Activated CD8-positive, alpha-beta memory T cell treated with anti-CD3 and anti-CD28 coated beads, Interleukin-2, amount 10 ng/mL, durations not matched to agents 7 days and 5 days (primary cell): Measurements from ENCODE around the gene EHD1. TPM values are rescaled to one million over a fixed set of nuclear protein-coding genes. Genes with fewer than 3 reads are reported as not detected.

ENCODE experiments used
- ATAC-seq: fragments of 150-1000 bp; cut with Tn5 transposase; one replicate; pipeline ENCODE4 v1.10.0; 2021; ENCODE audit warnings: moderate library complexity
- CTCF ChIA-PET: fragments of 350-600 bp; sonication (Branson Sonifier 250); formaldehyde crosslinking; loops from one replicate; lab custom pipeline; 2021; ENCODE audit warnings: antibody characterized with exemption; lab: Charles Lee
- DNase-seq: peaks from one replicate; pipeline ENCODE4 v3.0.0-alpha.2; 2020
- H3K27ac Mint-ChIP-seq: one replicate; pipeline ENCODE4 v1.8.0; 2021; ENCODE audit warnings: mild to moderate bottlenecking, mixed read lengths
- H3K27me3 Mint-ChIP-seq: one replicate; pipeline ENCODE4 v1.8.0; 2021; ENCODE audit warnings: mixed read lengths
- H3K36me3 Mint-ChIP-seq: one replicate; pipeline ENCODE4 v1.8.0; 2021; ENCODE audit warnings: mild to moderate bottlenecking, mixed read lengths
- H3K4me1 Mint-ChIP-seq: one replicate; pipeline ENCODE4 v1.8.0; 2021; ENCODE audit warnings: mixed read lengths
- H3K4me3 Mint-ChIP-seq: one replicate; pipeline ENCODE4 v1.8.0; 2021; ENCODE audit warnings: mild to moderate bottlenecking, moderate library complexity, mixed read lengths
- H3K9me3 Mint-ChIP-seq: one replicate; pipeline ENCODE4 v1.8.0; 2022; ENCODE audit warnings: low read depth, mixed read lengths
- total RNA-seq, 2 experiments: library from RNA; stranded (reverse); gene quantifications; one replicate each; pipeline ENCODE4 v1.2.3, GENCODE V29; 2021

Gene EHD1
- total RNA-seq, 2 experiments from 2014 or later = 149 to 155 TPM

GRCh38 chr11:64884019-64884418 lies 5.6 kb upstream of the EHD1 start:
- ATAC-seq (no peak), DNase-seq (no peak)
- H3K4me1 Mint-ChIP-seq = peaks cover 67% of the 10 kb centered on the region
- H3K27ac Mint-ChIP-seq = peak overlapping the region; percentile 60
- no peaks in the 10 kb centered on the region for H3K9me3 Mint-ChIP-seq
- CTCF ChIA-PET = interaction anchor here (7.7 to 31.3 kb wide), 2 partner anchors 8 to 28 kb away, joined by 80 to 1163 read pairs; partner anchors contain the start of genes CDC42BPG and EHD1
- no peak overlapping the region for H3K4me3 Mint-ChIP-seq
- no peaks in the 10 kb centered on the region for H3K36me3 Mint-ChIP-seq
- no peaks in the 10 kb centered on the region for H3K27me3 Mint-ChIP-seq

GRCh38 chr11:64883575-64883974 lies 5.2 kb upstream of the EHD1 start:
- CTCF ChIA-PET = interaction anchor here (7.7 to 31.3 kb wide), 2 partner anchors 8 to 27 kb away, joined by 80 to 1163 read pairs; partner anchors contain the start of genes CDC42BPG and EHD1
- Mint-ChIP-seq H3K27me3 (no peaks in the 10 kb centered on the region), H3K4me1 (peaks cover 69% of the 10 kb centered on the region), H3K27ac (peak overlapping the region; percentile 60), H3K9me3 (no peaks in the 10 kb centered on the region), H3K36me3 (no peaks in the 10 kb centered on the region), H3K4me3 (no peak overlapping the region)
- no peak for DNase-seq
- no peak for ATAC-seq

DNA sequence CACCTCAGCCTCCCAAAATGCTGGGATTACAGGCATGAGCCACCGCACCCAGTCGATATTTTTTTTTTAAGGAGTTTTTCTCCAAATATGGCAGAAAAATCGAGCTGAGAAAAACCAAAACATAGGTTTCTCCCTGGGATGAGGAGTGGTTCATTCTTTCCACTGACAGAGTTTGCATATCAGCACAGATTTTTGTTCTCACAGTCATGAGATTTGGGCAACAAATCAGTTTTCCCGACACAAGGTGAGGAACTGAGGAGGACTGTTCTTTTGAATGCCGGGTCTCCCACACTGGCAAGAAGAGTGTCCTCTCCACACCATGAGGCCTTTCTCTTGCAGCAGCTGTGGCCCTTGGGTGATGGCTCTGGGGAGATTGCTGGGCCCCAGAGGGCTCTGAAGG lies 3.8 kb upstream of the EHD1 start:
- no peak for DNase-seq
- no peak for ATAC-seq
- peaks cover 3% of the 10 kb centered on the region for H3K36me3 Mint-ChIP-seq
- no peak overlapping the region for H3K4me3 Mint-ChIP-seq
- CTCF ChIA-PET = interaction anchor here (1.8 to 31.3 kb wide), 2 partner anchors 12 to 26 kb away, joined by 8 to 1163 read pairs; partner anchors contain the start of gene CDC42BPG
- peak overlapping the region; percentile 34 for H3K27ac Mint-ChIP-seq
- no peaks in the 10 kb centered on the region for H3K27me3 Mint-ChIP-seq
- no peaks in the 10 kb centered on the region for H3K9me3 Mint-ChIP-seq
- peaks cover 59% of the 10 kb centered on the region for H3K4me1 Mint-ChIP-seq

GRCh38 chr11:64881476-64881875 lies 3.1 kb upstream of the EHD1 start:
- DNase-seq (no peak), ATAC-seq (no peak)
- Mint-ChIP-seq H3K27ac (peak overlapping the region; percentile 93), H3K9me3 (no peaks in the 10 kb centered on the region), H3K4me1 (peaks cover 63% of the 10 kb centered on the region), H3K27me3 (no peaks in the 10 kb centered on the region), H3K4me3 (peak overlapping the region; percentile 68), H3K36me3 (peaks cover 9% of the 10 kb centered on the region)
- CTCF ChIA-PET = interaction anchor here (1.1 to 31.3 kb wide), 3 partner anchors 13 to 133 kb away, joined by 5 to 1163 read pairs (median 8); partner anchors contain the start of genes ARL2 and CDC42BPG

- CTCF ChIA-PET = interaction anchor here (1.0 to 31.3 kb wide), 3 partner anchors 24 to 685 kb away, joined by 3 to 1163 read pairs (median 7); partner anchors contain the start of genes ARL2 and CDC42BPG
- H3K27me3 Mint-ChIP-seq = no peaks in the 10 kb centered on the region
- no peaks in the 10 kb centered on the region for H3K9me3 Mint-ChIP-seq
- ATAC-seq = no peak
- peaks cover 64% of the 10 kb centered on the region for H3K4me1 Mint-ChIP-seq
- peak overlapping the region; percentile 93 for H3K27ac Mint-ChIP-seq
- DNase-seq = no peak
- peak overlapping the region; percentile 68 for H3K4me3 Mint-ChIP-seq
- peaks cover 18% of the 10 kb centered on the region for H3K36me3 Mint-ChIP-seq
These were observed 2.0 kb upstream of the EHD1 start for GRCh38 chr11:64880240-64881001.

DNA sequence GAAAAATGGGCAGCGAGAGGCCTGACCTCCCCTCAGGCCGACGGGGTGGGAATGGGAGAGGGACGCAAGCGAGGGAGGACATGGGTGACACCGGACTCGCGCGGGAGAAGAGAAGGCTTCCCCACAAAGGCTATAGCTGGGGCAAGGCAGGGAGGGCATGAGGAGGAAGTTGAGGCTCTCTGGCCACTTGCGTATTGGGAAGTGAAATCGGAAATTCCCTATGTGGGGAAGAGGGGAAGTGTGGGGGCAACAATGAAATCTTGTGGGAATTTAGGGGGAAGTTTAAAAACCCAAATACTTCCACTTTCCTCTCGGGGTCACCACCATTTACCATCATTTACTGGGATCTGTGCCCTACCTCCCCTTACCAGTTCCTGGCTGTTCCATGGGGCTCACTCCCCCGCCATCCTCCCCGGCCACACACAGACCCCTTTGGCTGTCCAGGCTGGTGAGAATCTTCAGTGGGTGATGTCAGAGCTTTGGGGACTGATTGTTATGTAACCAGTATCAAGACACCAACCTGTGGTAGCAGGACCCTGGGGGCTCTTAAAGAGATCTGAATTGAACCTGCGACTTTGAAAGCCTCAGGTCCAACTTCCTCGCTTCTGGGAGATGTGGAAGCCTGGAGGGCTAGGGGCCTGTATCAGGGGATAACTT lies 951 bp upstream of the EHD1 start:
- Mint-ChIP-seq H3K9me3 (no peaks in the 10 kb centered on the region), H3K27me3 (no peaks in the 10 kb centered on the region), H3K4me1 (peaks cover 68% of the 10 kb centered on the region), H3K4me3 (peak overlapping the region; percentile 94), H3K36me3 (peaks cover 28% of the 10 kb centered on the region), H3K27ac (peak overlapping the region; percentile 93)
- CTCF ChIA-PET = interaction anchor here (0.9 to 31.3 kb wide), 5 partner anchors 8 to 686 kb away, joined by 3 to 1163 read pairs (median 7); partner anchors contain the start of genes ARL2 and CDC42BPG
- ATAC-seq (no peak), DNase-seq (no peak)

- Mint-ChIP-seq H3K27me3 (no peaks in the 10 kb centered on the region), H3K9me3 (no peaks in the 10 kb centered on the region), H3K4me1 (peaks cover 65% of the 10 kb centered on the region), H3K4me3 (peak overlapping the region; percentile 94), H3K27ac (peak overlapping the region; percentile 82), H3K36me3 (peaks cover 34% of the 10 kb centered on the region)
- DNase-seq (no peak), ATAC-seq (no peak)
- CTCF ChIA-PET = interaction anchor here (0.6 to 31.3 kb wide), 9 partner anchors 9 to 453 kb away, joined by 3 to 1163 read pairs (median 4); partner anchors contain the start of genes ARL2, CDC42BPG and ZNHIT2
These were observed 263 bp downstream of the EHD1 start for GRCh38 chr11:64878223-64878493.

- CTCF ChIA-PET = interaction anchor here (0.6 to 31.3 kb wide), 10 partner anchors 10 to 454 kb away, joined by 3 to 1163 read pairs (median 4); partner anchors contain the start of genes ARL2, CDC42BPG, SAC3D1 and ZNHIT2
- peak; percentile 59 for DNase-seq
- peak overlapping the region; percentile 94 for H3K4me3 Mint-ChIP-seq
- no peaks in the 10 kb centered on the region for H3K9me3 Mint-ChIP-seq
- H3K4me1 Mint-ChIP-seq = peaks cover 69% of the 10 kb centered on the region
- peaks cover 39% of the 10 kb centered on the region for H3K36me3 Mint-ChIP-seq
- no peak for ATAC-seq
- H3K27ac Mint-ChIP-seq = peak overlapping the region; percentile 82
- no peaks in the 10 kb centered on the region for H3K27me3 Mint-ChIP-seq
These were observed 815 bp downstream of the EHD1 start for GRCh38 chr11:64877390-64878222.

- Mint-ChIP-seq H3K27me3 (no peaks in the 10 kb centered on the region), H3K4me3 (peak overlapping the region; percentile 94), H3K36me3 (peaks cover 41% of the 10 kb centered on the region), H3K4me1 (peaks cover 71% of the 10 kb centered on the region), H3K9me3 (no peaks in the 10 kb centered on the region), H3K27ac (peak overlapping the region; percentile 82)
- DNase-seq (no peak), ATAC-seq (no peak)
- CTCF ChIA-PET = interaction anchor here (1.0 to 31.3 kb wide), 7 partner anchors 10 to 454 kb away, joined by 3 to 1163 read pairs (median 4); partner anchors contain the start of genes ARL2, CDC42BPG, SAC3D1 and ZNHIT2
These were observed 1.5 kb downstream of the EHD1 start for GRCh38 chr11:64876835-64877341.

DNA sequence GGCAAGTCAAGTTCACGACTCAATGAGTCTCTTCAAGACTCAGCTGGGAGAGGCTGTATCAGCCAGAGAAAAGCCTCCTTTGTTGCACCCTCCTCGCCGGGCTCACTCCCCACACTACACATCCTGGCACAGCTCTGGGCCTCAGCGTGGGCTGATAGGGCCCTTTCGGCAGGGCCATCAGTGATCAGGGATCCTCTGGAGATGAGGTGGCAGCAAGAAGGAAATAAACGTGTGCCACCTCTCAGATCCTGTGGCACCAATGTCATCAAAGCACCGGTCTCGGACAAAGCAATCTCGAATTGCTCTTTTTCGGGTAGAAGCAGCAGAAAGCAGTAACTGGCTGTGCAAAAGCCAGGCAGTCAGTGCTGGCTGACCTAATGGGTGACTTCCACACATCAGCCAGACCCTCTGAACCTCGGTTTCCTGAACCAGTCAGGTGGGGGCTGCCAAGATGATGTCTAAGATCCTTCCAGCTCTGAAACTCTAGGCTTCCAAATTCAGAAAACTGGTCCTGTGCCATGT lies 2.1 kb downstream of the EHD1 start:
- CTCF ChIA-PET = interaction anchor here (2.7 to 31.3 kb wide), 3 partner anchors 11 to 20 kb away, joined by 12 to 1163 read pairs (median 80); partner anchors contain the start of gene CDC42BPG
- peak overlapping the region; percentile 94 for H3K4me3 Mint-ChIP-seq
- ATAC-seq = peak; percentile 4

GRCh38 chr11:64875369-64876228 lies 2.8 kb downstream of the EHD1 start:
- Mint-ChIP-seq H3K36me3 (peaks cover 50% of the 10 kb centered on the region), H3K27me3 (no peaks in the 10 kb centered on the region), H3K9me3 (no peaks in the 10 kb centered on the region), H3K27ac (peak overlapping the region; percentile 82), H3K4me3 (peak overlapping the region; percentile 94), H3K4me1 (peaks cover 74% of the 10 kb centered on the region)
- CTCF ChIA-PET = interaction anchor here (1.4 to 31.3 kb wide), 4 partner anchors 12 to 138 kb away, joined by 4 to 1163 read pairs (median 46); partner anchors contain the start of genes ARL2 and CDC42BPG
- ATAC-seq (no peak), DNase-seq (no peak)

More for the DNA sequence above, 2.1 kb downstream of the EHD1 start:
- Mint-ChIP-seq H3K27me3 (no peaks in the 10 kb centered on the region), H3K36me3 (peaks cover 47% of the 10 kb centered on the region), H3K27ac (peak overlapping the region; percentile 82), H3K9me3 (no peaks in the 10 kb centered on the region), H3K4me1 (peaks cover 74% of the 10 kb centered on the region)
- DNase-seq = peak; percentile 62
